ENCODE data around the gene SUDS3. TPM values are rescaled to one million over a fixed set of nuclear protein-coding genes. Genes with fewer than 3 reads are reported as not detected.
"Not testable (repeated sequence)": the region's sequence is repeated elsewhere in the genome, so short reads cannot be mapped to it uniquely, and the experiment has no call there.

SUDS3 gene
- total RNA-seq, 1 experiment from 2014 or later, result 39.4 TPM

- in situ Hi-C loops (cut with HindIII; ENCODE audit: low pct_unique_long_range_greater_than_20kb, low sequenced_read_pairs); DNase-seq (ENCODE audit: low read depth): not testable (repeated sequence)
Measured at GRCh38 chr12:118354503-118354902, 21.9 kb upstream of the SUDS3 start.

DNA sequence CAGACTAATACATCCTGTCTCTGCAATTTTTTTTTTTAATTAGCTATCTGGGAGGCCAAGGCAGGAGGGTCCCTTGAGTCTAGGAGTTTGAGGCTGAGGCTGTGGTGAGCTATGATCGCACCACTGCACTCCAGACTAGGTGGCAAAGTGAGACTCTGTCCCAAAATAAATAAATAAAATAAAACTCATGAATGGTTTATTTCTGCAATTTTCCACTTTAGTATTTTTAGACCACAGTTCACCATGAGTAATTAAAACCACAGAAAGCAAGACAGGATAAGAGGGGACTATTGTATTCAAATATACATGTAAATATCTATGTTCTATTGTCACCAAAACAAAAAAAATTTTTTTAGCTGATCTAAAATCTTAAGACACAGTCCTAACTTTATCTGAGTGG lies 21.5 kb upstream of the SUDS3 start:
- in situ Hi-C loops (cut with HindIII; ENCODE audit: low pct_unique_long_range_greater_than_20kb, low sequenced_read_pairs), result no loop called here
- DNase-seq (ENCODE audit: low read depth), result no peak

DNA sequence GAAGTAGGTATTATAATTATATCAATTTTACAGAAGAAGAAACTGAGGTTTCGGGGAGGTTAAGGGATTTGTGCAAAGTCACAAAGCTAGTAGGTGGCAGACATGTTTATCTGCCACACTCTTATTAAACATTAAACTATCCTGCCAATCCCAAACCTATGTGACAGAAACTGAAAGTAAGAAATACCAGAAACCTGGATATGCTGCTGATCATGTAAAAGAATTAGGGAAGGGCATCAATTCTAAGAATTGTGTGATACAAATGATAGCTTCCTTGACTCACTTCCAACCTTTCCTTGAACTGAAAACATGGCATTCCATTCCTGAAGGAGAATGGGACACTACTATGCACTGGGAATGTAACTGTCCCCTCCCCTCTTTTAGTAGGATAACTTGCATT lies 20.5 kb upstream of the SUDS3 start:
- in situ Hi-C loops (cut with HindIII; ENCODE audit: low pct_unique_long_range_greater_than_20kb, low sequenced_read_pairs), result no loop called here
- peak; percentile 52 for DNase-seq (ENCODE audit: low read depth)

DNA sequence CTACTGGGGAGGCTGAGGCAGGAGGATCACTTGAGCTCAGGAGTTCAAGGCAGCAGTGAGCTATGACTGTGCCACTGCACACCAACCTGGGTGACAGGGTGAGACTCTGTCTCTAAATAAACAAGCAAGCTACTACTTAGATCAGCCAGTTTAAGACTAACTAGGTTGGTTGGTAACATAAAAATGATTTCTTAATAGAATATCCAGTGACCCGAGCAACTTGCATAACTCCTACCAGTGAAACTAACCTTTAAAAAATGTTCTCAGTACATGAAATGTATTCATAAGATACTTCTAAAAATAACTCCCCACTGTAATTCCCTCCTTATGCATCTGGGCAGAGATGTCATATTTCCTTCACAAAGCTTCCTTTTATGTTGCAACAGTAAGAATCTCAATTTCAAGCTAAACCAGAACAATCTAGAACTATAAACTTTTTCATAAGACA lies 19.5 kb upstream of the SUDS3 start:
- in situ Hi-C loops (cut with HindIII; ENCODE audit: low pct_unique_long_range_greater_than_20kb, low sequenced_read_pairs), result no loop called here
- DNase-seq (ENCODE audit: low read depth), result peak; percentile 31

- DNase-seq (ENCODE audit: low read depth), result no peak
- in situ Hi-C loops (cut with HindIII; ENCODE audit: low pct_unique_long_range_greater_than_20kb, low sequenced_read_pairs), result no loop called here
Measured at GRCh38 chr12:118357257-118358007, 18.9 kb upstream of the SUDS3 start.

DNA sequence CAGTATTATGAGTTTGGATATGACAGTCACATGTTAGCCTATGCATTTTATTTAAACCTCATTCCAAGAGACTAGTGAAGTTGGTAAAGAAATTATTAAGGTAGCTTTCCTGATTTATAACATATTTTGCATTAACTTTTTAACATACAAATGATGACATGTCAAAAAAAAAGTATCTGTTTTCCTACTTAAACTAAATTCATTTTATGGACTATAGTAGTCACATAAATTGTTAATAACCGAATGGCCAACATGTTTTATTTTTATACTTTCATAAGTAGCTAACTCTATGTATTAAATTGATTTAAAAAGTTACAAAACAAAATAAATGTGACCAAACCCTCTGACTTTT lies 18.4 kb upstream of the SUDS3 start:
- DNase-seq (ENCODE audit: low read depth), result no peak
- in situ Hi-C loops (cut with HindIII; ENCODE audit: low pct_unique_long_range_greater_than_20kb, low sequenced_read_pairs), result no loop called here

GRCh38 chr12:118358612-118359540 lies 17.5 kb upstream of the SUDS3 start:
- in situ Hi-C loops (cut with HindIII; ENCODE audit: low pct_unique_long_range_greater_than_20kb, low sequenced_read_pairs), result no loop called here

DNA sequence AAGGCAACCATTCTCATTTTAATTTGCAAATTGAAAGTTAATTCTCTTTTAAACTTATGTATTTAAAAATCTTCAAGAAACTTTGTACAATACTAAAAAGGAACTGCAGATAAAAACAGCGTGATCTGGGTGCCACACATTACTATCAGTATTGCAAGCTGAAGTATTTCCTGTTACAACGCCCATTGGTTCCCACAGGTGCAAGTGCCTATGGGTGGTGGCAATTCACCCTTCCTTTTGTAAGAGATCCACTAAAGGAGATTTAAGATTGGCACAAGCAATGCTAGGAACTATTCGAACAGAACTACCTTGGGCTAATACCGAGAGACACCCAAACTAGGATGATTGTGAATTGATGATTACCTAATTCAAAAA lies 16.8 kb upstream of the SUDS3 start:
- in situ Hi-C loops (cut with HindIII; ENCODE audit: low pct_unique_long_range_greater_than_20kb, low sequenced_read_pairs), result no loop called here

More at GRCh38 chr12:118358612-118359540, 17.5 kb upstream of the SUDS3 start:
- DNase-seq (ENCODE audit: low read depth), result no peak

DNA sequence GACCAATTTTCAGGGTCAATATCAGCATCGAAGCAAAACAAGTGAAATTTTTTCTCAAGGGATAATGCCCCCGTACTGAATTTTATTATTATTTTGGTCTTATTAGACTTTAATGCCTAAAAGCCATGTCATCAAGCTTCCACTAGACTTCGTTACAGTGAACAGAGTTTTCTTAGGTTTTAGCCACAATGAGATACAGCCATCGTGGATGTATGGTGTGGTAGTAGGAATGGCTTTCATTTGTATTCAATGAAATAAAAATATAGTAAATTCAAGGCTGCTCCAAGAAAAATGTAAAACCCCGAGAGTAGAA lies 15.3 kb upstream of the SUDS3 start:
- DNase-seq (ENCODE audit: low read depth), result no peak
- in situ Hi-C loops (cut with HindIII; ENCODE audit: low pct_unique_long_range_greater_than_20kb, low sequenced_read_pairs), result no loop called here

More for the DNA sequence above, 16.8 kb upstream of the SUDS3 start:
- DNase-seq (ENCODE audit: low read depth), result no peak

- in situ Hi-C loops (cut with HindIII; ENCODE audit: low pct_unique_long_range_greater_than_20kb, low sequenced_read_pairs), result no loop called here
Measured at GRCh38 chr12:118361889-118362288, 14.5 kb upstream of the SUDS3 start.

DNA sequence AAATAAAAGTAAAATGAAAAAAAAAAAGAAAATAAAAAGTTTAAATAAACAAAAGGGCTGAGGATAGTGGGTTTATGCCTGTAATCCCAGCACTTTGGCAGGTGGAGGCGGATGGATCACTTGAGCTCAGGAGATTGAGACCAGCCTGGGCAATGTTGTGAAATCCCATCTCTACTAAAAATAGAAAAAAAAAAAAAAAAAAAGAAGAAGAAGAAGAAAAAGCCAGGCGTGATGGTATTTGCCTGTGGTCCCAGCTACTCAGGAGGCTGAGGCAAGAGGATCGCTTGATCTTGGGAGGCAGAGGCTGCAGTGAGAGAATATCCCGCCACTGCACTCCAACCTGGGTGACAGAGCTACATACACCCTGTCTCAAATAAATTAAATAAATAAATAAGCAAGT lies 7.5 kb upstream of the SUDS3 start:
- in situ Hi-C loops (cut with HindIII; ENCODE audit: low pct_unique_long_range_greater_than_20kb, low sequenced_read_pairs), result no loop called here
- DNase-seq (ENCODE audit: low read depth), result no peak

More at GRCh38 chr12:118361889-118362288, 14.5 kb upstream of the SUDS3 start:
- DNase-seq (ENCODE audit: low read depth), result no peak

DNA sequence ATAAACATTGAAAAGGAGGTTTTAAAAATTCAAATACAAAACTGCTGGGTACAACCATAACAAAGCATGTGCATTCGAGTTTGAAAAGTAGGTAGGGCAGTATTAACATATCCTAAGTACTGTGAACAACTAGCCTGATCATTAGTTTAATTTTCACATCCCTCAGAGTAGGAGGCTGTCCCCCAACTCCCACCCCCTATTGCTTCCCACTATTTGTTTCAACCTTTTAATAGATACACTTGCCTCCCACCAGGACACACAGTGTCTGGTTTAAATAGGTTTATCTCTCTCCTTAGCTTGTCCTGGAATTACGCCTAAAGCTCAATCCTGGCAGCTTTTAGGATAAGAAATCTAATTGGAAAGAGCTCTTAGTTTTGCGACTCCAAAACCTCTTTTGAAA lies 5.8 kb upstream of the SUDS3 start:
- in situ Hi-C loops (cut with HindIII; ENCODE audit: low pct_unique_long_range_greater_than_20kb, low sequenced_read_pairs), result no loop called here
- no peak for DNase-seq (ENCODE audit: low read depth)

GRCh38 chr12:118371321-118372282 lies 4.8 kb upstream of the SUDS3 start:
- no peak for DNase-seq (ENCODE audit: low read depth)
- in situ Hi-C loops (cut with HindIII; ENCODE audit: low pct_unique_long_range_greater_than_20kb, low sequenced_read_pairs), result no loop called here

- in situ Hi-C loops (cut with HindIII; ENCODE audit: low pct_unique_long_range_greater_than_20kb, low sequenced_read_pairs), result no loop called here
- DNase-seq (ENCODE audit: low read depth), result peak; percentile 96
Measured at GRCh38 chr12:118372541-118373495, 3.5 kb upstream of the SUDS3 start, which contains the start of gene TAOK3. Gene TAOK3, minus strand, starts transcription at chr12:118372907. Its CDS starts 117,340 bp downstream, at chr12:118255567.

- in situ Hi-C loops (cut with HindIII; ENCODE audit: low pct_unique_long_range_greater_than_20kb, low sequenced_read_pairs), result no loop called here
- no peak for DNase-seq (ENCODE audit: low read depth)
Measured at GRCh38 chr12:118373616-118374015, 2.7 kb upstream of the SUDS3 start.

GRCh38 chr12:118374126-118374725 lies 2.1 kb upstream of the SUDS3 start:
- in situ Hi-C loops (cut with HindIII; ENCODE audit: low pct_unique_long_range_greater_than_20kb, low sequenced_read_pairs), result no loop called here

GRCh38 chr12:118374909-118375308 lies 1.4 kb upstream of the SUDS3 start:
- in situ Hi-C loops (cut with HindIII; ENCODE audit: low pct_unique_long_range_greater_than_20kb, low sequenced_read_pairs), result loop anchor here (5.0 kb wide), 1 partner anchor 193 kb away; no protein-coding TSS in a partner anchor
- no peak for DNase-seq (ENCODE audit: low read depth)

More at GRCh38 chr12:118374126-118374725, 2.1 kb upstream of the SUDS3 start:
- no peak for DNase-seq (ENCODE audit: low read depth)
